ENCODE measurements around the gene CST3. TPM values are rescaled to one million over a fixed set of nuclear protein-coding genes. Genes with fewer than 3 reads are reported as not detected.

The CST3 gene
- total RNA-seq, 1 donor from 2014 or later, result 1,106 TPM

DNA sequence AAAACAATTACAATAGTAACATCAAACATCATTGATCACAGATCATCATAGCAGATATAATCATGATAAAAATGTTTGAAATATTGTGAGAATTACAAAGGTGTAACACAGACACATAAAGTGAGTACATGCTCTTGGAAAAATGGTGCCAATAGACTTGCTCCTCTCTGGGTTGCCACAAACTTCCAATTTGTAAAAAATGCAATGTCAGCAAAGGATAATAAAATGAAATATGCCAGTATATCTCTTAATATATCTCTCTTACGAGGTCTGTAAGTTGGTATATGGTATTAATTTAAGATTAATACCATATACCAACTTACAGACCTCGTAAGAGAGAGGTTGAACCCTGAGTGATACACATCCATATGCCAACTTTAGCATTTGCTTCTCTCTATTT is 13.4 kb upstream of the CST3 start:
- no peak overlapping the region for H3K27ac ChIP-seq
- intact Hi-C loops (cut with DNase I), result no loop called here
- no peak overlapping the region for H3K4me3 ChIP-seq
- no peaks in the 10 kb centered on the region for H3K9me3 ChIP-seq
- no peaks in the 10 kb centered on the region for H3K36me3 ChIP-seq
- no peak for TF ChIP-seq POLR2AphosphoS5 (IDR thresholded peaks at IDR 0.05; ENCODE audit: insufficient read depth in 1 of 2, low read depth in 1 of 2)
- no peaks in the 10 kb centered on the region for H3K27me3 ChIP-seq
- H3K4me1 ChIP-seq, result peaks cover 24% of the 10 kb centered on the region
- DNase-seq (ENCODE audit: extremely low spot score in 2 of 2), result no peak

DNA sequence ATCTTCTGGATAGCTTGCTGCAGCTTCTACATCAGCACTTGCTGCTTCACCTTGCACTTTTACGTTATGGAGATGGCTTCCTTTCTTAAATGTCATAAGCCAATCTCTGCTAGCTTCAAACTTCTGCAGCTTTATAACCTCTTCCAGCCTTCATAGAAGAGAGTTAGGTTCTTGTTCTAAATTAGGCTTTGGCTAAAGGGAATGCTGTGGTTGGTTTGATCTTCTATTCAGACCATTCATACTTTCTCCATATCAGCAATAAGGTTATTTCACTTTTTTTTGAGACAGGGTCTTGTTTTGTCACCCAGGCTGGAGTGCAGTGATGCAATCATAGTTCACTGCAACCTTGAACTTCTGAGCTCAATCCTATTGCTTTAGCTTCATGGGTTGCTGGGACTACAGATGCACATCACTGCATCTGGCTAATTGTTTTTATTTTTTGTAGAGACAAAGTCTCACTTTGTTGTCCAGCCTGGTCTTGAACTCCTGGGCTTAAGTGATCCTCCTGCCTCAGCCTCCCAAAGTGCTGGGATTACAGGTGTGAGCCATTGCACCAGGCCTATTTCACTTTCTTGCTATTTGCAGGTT is 12.2 kb upstream of the CST3 start:
- Histone ChIP-seq H3K4me3 (no peak overlapping the region), H3K27ac (no peak overlapping the region), H3K27me3 (no peaks in the 10 kb centered on the region), H3K4me1 (peaks cover 12% of the 10 kb centered on the region), H3K36me3 (no peaks in the 10 kb centered on the region), H3K9me3 (no peaks in the 10 kb centered on the region)
- intact Hi-C loops (cut with DNase I), result no loop called here
- TF ChIP-seq POLR2AphosphoS5 (IDR thresholded peaks at IDR 0.05; ENCODE audit: insufficient read depth in 1 of 2, low read depth in 1 of 2) (no peak), POLR2A (IDR thresholded peaks at IDR 0.05) (no peak)
- TF ChIP-seq, protein P1, sequence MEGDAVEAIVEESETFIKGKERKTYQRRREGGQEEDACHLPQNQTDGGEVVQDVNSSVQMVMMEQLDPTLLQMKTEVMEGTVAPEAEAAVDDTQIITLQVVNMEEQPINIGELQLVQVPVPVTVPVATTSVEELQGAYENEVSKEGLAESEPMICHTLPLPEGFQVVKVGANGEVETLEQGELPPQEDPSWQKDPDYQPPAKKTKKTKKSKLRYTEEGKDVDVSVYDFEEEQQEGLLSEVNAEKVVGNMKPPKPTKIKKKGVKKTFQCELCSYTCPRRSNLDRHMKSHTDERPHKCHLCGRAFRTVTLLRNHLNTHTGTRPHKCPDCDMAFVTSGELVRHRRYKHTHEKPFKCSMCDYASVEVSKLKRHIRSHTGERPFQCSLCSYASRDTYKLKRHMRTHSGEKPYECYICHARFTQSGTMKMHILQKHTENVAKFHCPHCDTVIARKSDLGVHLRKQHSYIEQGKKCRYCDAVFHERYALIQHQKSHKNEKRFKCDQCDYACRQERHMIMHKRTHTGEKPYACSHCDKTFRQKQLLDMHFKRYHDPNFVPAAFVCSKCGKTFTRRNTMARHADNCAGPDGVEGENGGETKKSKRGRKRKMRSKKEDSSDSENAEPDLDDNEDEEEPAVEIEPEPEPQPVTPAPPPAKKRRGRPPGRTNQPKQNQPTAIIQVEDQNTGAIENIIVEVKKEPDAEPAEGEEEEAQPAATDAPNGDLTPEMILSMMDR (IDR thresholded peaks at IDR 0.05), result no peak
- no peak for DNase-seq (ENCODE audit: extremely low spot score in 2 of 2)

DNA sequence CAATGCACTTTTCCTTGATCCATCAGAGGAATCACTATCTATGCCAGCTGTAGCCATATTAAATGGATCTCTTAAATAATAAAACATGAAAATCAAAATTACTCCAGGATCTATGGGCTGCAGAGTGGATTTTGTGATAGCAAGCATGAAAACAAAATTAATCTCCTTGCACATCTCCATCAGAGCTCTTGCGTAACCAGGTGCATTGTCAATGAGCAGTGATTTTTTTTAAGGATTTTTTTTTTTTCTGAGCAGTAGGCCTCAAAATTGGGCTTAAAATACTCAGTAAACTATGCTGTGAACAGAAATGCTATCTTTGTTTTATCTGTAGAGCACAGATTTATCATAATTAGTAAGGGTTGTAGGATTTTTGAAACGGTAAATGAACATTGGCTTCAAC is 11.5 kb upstream of the CST3 start:
- DNase-seq (ENCODE audit: extremely low spot score in 2 of 2), result no peak

DNA sequence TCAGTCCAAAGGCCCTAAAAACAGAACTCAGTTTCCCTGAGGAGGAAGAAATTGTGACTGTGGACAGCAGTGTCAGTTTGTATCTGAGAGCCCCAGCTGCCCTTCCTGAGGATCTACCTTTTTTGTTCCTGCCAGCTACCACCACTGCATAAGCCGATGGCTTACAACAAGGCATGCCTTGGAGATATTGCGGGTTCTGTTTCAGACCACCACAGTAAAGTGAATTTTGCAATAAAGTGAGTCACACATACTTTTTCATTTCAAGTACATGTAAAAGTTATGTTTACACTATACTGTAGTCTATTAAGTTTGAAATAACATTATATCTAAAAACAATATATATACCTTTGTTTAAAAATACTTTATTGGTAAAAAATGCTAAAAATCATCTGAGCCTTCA is 9.6 kb upstream of the CST3 start:
- Histone ChIP-seq H3K9me3 (no peaks in the 10 kb centered on the region), H3K27me3 (no peaks in the 10 kb centered on the region), H3K4me3 (no peak overlapping the region), H3K36me3 (no peaks in the 10 kb centered on the region), H3K27ac (no peak overlapping the region), H3K4me1 (peaks cover 8% of the 10 kb centered on the region)
- no peak for DNase-seq (ENCODE audit: extremely low spot score in 2 of 2)
- intact Hi-C loops (cut with DNase I), result no loop called here
- no peak for TF ChIP-seq POLR2AphosphoS5 (IDR thresholded peaks at IDR 0.05; ENCODE audit: insufficient read depth in 1 of 2, low read depth in 1 of 2)
- TF ChIP-seq POLR2A (IDR thresholded peaks at IDR 0.05), result no peak
- TF ChIP-seq, protein P1 (IDR thresholded peaks at IDR 0.05), result no peak

More for the DNA sequence above, 11.5 kb upstream of the CST3 start:
- intact Hi-C loops (cut with DNase I), result no loop called here
- peaks cover 6% of the 10 kb centered on the region for H3K4me1 ChIP-seq
- no peaks in the 10 kb centered on the region for H3K9me3 ChIP-seq
- H3K36me3 ChIP-seq, result no peaks in the 10 kb centered on the region
- TF ChIP-seq, protein P1 (IDR thresholded peaks at IDR 0.05), result no peak
- TF ChIP-seq POLR2AphosphoS5 (IDR thresholded peaks at IDR 0.05; ENCODE audit: insufficient read depth in 1 of 2, low read depth in 1 of 2) (no peak), POLR2A (IDR thresholded peaks at IDR 0.05) (no peak)
- no peak overlapping the region for H3K4me3 ChIP-seq
- H3K27me3 ChIP-seq, result no peaks in the 10 kb centered on the region
- H3K27ac ChIP-seq, result no peak overlapping the region

DNA sequence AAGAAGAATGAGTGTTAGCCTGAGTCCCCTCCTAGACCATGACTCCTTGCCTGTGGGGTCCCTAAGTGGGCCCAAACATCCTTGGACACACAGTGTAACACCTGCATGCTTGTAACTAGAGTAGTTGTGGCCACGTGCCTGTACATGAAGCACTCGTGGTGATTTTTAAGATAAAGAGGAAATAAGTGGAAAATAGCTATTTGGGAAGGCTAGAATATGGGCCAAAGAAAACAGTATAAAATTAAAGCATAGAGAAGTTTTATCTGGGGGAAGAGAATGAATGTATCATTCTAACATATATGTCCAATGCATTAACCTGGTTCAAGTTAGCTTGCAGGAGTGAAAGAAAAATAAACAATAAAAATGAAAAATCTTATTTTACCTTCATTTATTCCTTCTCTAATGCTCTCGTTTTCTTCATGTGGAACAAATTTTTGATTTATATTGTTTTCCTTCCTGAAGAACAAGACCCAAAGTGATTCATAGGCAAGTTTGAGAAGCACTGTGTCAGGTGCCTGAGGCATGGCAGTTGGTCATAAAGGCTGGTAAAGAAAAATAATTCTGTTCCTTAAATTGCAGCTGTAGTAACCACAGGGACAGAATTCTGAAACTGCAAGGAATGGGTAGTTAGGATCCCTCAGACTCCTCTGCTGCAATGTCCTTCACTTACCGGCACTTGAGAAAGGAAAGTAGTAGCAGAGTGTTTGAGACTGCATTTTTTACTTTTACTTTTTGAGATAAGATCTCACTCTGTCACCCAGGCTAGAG is 8.5 kb upstream of the CST3 start:
- TF ChIP-seq POLR2A (IDR thresholded peaks at IDR 0.05), result no peak
- Histone ChIP-seq H3K36me3 (no peaks in the 10 kb centered on the region), H3K27me3 (no peaks in the 10 kb centered on the region), H3K9me3 (no peaks in the 10 kb centered on the region), H3K27ac (no peak overlapping the region), H3K4me1 (peaks cover 15% of the 10 kb centered on the region), H3K4me3 (no peak overlapping the region)
- DNase-seq (ENCODE audit: extremely low spot score in 2 of 2), result no peak
- intact Hi-C loops (cut with DNase I), result no loop called here

DNA sequence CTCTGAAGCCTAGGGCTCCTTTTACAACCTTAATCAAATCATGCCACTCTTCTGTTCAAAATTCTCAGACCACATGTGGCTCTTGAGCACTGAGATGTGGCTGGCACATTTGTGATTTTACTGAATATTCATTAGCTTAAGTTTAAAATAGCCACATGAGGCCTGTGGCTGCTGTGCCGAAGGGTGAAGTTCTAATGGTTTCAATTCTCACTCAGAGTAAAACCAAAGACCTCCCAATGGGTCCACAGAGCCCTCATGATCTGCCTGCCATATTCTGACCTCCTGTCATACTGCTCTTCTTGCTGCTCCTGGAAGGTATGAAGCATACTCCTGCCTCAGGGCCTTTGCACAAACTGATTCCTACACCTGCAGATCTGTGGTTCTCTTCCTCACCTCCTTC is 7.8 kb upstream of the CST3 start:
- Histone ChIP-seq H3K27ac (no peak overlapping the region), H3K4me1 (peaks cover 15% of the 10 kb centered on the region), H3K9me3 (no peaks in the 10 kb centered on the region), H3K36me3 (no peaks in the 10 kb centered on the region), H3K27me3 (no peaks in the 10 kb centered on the region), H3K4me3 (no peak overlapping the region)
- intact Hi-C loops (cut with DNase I), result no loop called here
- no peak for TF ChIP-seq POLR2AphosphoS5 (IDR thresholded peaks at IDR 0.05; ENCODE audit: insufficient read depth in 1 of 2, low read depth in 1 of 2)
- DNase-seq (ENCODE audit: extremely low spot score in 2 of 2), result no peak

All from vagina (tissue), 2 donors.